T-helper 17 cell (primary cell): ENCODE results near the gene IKZF1. TPM values are rescaled to one million over a fixed set of nuclear protein-coding genes. Genes with fewer than 3 reads are reported as not detected.
A peak's percentile ranks its signal among the peaks of the same experiment; 100 is the strongest.

Experiments used
- ATAC-seq: fragments of 150-1000 bp; cut with Tn5 transposase; 2 replicates; pipeline ENCODE4 v1.10.0; 2021; ENCODE audit warnings: mild to moderate bottlenecking, moderate library complexity
- DNase-seq, 3 donors: peaks; one replicate each; pipeline versions ENCODE4 v3.0.0 to v3.0.0-alpha.2; 2020 to 2021
- H3K9me3 ChIP-seq: one replicate; pipeline ENCODE4 v1.7.0; 2013; ENCODE audit warnings: low read length, mild to moderate bottlenecking; ENCODE audit not compliant: control insufficient read depth, poor library complexity, severe bottlenecking
- H3K27ac Mint-ChIP-seq: one replicate; pipeline ENCODE4 v1.8.0; 2022; ENCODE audit warnings: mild to moderate bottlenecking, moderate library complexity, mixed read lengths
- H3K27me3 Mint-ChIP-seq: one replicate; pipeline ENCODE4 v1.8.0; 2022; ENCODE audit warnings: mixed read lengths
- H3K36me3 Mint-ChIP-seq: one replicate; pipeline ENCODE4 v1.8.0; 2022; ENCODE audit warnings: low read depth, mixed read lengths
- H3K4me1 Mint-ChIP-seq: one replicate; pipeline ENCODE4 v1.8.0; 2022; ENCODE audit warnings: mild to moderate bottlenecking, mixed read lengths
- H3K4me3 Mint-ChIP-seq: one replicate; pipeline ENCODE4 v1.8.0; 2022; ENCODE audit warnings: mild to moderate bottlenecking, moderate library complexity, mixed read lengths
- total RNA-seq, 4 donors: library from RNA in 2 of 4; stranded (reverse) in 2 of 4; gene quantifications; one replicate each; pipeline ENCODE4 v1.2.3 and lab custom pipeline; 2022 to 2026

Gene IKZF1
- total RNA-seq, 2 donors from 2014 or later: 301 to 323 TPM

DNA sequence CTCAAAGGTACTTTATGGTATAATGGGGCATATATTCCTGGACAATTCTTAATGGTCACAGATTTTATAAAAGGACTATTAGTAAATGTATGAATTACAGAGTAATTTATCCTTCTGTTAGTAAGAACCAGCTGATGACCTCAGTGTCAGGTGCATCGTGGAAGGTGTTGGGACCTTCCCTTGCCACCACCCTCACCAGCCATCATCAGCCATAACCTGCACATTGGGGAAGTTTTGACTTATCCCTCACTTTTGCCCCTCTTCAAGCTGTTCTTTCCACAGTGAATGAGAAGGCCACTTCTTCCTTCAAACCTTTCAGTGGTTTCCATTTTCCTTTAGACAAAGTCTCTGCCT lies 93.4 kb downstream of the IKZF1 start:
- Mint-ChIP-seq H3K27ac (peak overlapping the region; percentile 99), H3K4me1 (peaks cover 55% of the 10 kb centered on the region), H3K4me3 (no peak overlapping the region), H3K27me3 (no peaks in the 10 kb centered on the region), H3K36me3 (peaks cover 21% of the 10 kb centered on the region)
- H3K9me3 ChIP-seq: no peaks in the 10 kb centered on the region
- DNase-seq (no peak), ATAC-seq (no peak)

DNA sequence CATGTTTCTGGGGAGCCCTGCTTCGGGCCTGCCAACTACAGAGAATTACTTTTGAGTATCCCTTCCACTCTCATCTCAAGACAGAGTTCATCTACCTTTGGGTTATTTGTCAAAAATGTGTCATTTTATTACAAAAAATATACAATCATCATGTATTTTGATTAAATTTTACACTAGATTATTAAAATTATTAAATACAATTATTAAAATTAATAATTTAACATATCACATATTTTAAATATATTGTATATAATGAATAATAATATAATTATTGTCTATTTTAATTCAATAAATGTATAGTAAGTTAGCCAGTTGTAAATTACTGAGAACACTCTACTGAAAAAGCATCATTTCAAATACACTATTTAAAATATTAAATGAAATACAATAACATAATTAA lies 94.7 kb downstream of the IKZF1 start:
- peaks cover 10% of the 10 kb centered on the region for H3K36me3 Mint-ChIP-seq
- ATAC-seq: no peak
- H3K4me1 Mint-ChIP-seq: peaks cover 53% of the 10 kb centered on the region
- H3K27me3 Mint-ChIP-seq: no peaks in the 10 kb centered on the region
- no peaks in the 10 kb centered on the region for H3K9me3 ChIP-seq
- no peak for DNase-seq
- H3K27ac Mint-ChIP-seq: peak overlapping the region; percentile 99
- no peak overlapping the region for H3K4me3 Mint-ChIP-seq

DNA sequence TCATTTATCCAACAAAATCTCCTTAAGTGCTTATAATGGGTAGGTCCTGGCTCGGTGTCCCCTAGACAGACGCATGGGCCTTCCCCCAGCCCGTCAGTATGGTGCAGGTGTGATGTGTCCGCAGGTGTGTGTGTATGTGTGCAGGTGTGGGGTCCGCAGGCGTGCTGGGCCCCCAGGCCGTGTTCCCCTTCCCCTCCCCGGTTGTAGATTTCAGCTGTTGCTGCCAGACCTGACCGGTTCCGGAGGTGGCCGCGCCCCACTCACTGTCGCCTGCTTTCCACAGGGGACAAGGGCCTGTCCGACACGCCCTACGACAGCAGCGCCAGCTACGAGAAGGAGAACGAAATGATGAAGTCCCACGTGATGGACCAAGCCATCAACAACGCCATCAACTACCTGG lies 95.1 kb downstream of the IKZF1 start:
- no peak overlapping the region for H3K4me3 Mint-ChIP-seq
- no peaks in the 10 kb centered on the region for H3K9me3 ChIP-seq
- peaks cover 10% of the 10 kb centered on the region for H3K36me3 Mint-ChIP-seq
- no peak for ATAC-seq
- H3K4me1 Mint-ChIP-seq: peaks cover 51% of the 10 kb centered on the region
- H3K27ac Mint-ChIP-seq: peak overlapping the region; percentile 88
- no peak for DNase-seq
- H3K27me3 Mint-ChIP-seq: no peaks in the 10 kb centered on the region

DNA sequence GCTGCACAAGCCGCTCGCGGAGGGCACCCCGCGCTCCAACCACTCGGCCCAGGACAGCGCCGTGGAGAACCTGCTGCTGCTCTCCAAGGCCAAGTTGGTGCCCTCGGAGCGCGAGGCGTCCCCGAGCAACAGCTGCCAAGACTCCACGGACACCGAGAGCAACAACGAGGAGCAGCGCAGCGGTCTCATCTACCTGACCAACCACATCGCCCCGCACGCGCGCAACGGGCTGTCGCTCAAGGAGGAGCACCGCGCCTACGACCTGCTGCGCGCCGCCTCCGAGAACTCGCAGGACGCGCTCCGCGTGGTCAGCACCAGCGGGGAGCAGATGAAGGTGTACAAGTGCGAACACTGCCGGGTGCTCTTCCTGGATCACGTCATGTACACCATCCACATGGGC lies 95.6 kb downstream of the IKZF1 start:
- Mint-ChIP-seq H3K4me3 (no peak overlapping the region), H3K4me1 (peaks cover 51% of the 10 kb centered on the region), H3K36me3 (peaks cover 10% of the 10 kb centered on the region), H3K27me3 (no peaks in the 10 kb centered on the region), H3K27ac (peak overlapping the region; percentile 88)
- ATAC-seq (no peak), DNase-seq (no peak)
- no peaks in the 10 kb centered on the region for H3K9me3 ChIP-seq

DNA sequence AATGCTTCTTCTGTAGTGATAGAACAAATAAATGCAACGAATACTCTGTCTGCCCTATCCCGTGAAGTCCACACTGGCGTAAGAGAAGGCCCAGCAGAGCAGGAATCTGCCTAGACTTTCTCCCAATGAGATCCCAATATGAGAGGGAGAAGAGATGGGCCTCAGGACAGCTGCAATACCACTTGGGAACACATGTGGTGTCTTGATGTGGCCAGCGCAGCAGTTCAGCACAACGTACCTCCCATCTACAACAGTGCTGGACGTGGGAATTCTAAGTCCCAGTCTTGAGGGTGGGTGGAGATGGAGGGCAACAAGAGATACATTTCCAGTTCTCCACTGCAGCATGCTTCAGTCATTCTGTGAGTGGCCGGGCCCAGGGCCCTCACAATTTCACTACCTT lies 99.9 kb downstream of the IKZF1 start:
- ATAC-seq (no peak), DNase-seq (no peak)
- H3K9me3 ChIP-seq: no peaks in the 10 kb centered on the region
- peak overlapping the region; percentile 88 for H3K27ac Mint-ChIP-seq
- H3K36me3 Mint-ChIP-seq: peaks cover 5% of the 10 kb centered on the region
- peaks cover 60% of the 10 kb centered on the region for H3K4me1 Mint-ChIP-seq
- H3K27me3 Mint-ChIP-seq: no peaks in the 10 kb centered on the region
- no peak overlapping the region for H3K4me3 Mint-ChIP-seq

DNA sequence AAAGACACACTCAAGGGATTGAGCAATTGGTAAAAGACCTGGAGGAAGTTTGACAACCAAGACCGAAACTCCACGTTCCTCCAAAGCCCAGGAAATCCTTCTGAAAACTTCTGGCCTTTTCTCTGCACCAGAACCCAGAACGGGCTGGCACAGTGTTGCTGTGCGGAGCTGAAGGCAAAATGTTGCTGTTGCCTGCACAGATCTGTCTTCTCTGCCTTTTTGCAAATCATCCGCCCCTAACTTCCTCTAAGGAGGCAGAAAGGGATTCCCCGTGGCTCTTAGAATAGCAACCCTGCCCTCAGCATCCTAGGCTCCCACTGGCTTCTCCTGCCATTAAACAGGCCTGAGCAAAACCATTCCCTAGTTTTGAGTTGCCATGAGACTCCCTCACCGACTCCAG lies 100.7 kb downstream of the IKZF1 start:
- ATAC-seq: peak; percentile 51
- Mint-ChIP-seq H3K4me1 (peaks cover 67% of the 10 kb centered on the region), H3K36me3 (peaks cover 2% of the 10 kb centered on the region), H3K27me3 (no peaks in the 10 kb centered on the region), H3K27ac (peak overlapping the region; percentile 88), H3K4me3 (no peak overlapping the region)
- no peaks in the 10 kb centered on the region for H3K9me3 ChIP-seq
- DNase-seq: no peak

DNA sequence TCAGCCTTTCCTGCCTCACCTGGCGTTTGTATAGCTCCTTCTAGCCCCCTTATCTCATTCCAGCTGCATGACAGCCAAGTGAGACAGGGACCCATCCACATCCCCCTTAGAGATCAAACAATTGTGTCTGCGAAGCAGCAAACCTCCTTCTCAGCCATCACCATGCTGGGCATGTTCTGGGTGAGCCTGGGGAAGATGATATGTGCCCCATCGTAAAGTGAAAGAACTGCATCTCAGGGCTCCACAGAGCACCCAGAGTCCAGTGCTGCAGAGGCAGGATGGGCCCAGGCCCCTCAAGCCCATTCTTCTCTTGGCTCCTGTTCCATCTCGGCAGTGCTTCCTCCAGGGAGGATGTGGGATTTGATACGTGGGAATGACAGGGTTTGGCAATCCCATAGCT lies 102.4 kb downstream of the IKZF1 start:
- peaks cover 62% of the 10 kb centered on the region for H3K4me1 Mint-ChIP-seq
- no peaks in the 10 kb centered on the region for H3K36me3 Mint-ChIP-seq
- peak; percentile 24 for ATAC-seq
- H3K27me3 Mint-ChIP-seq: no peaks in the 10 kb centered on the region
- H3K4me3 Mint-ChIP-seq: no peak overlapping the region
- no peaks in the 10 kb centered on the region for H3K9me3 ChIP-seq
- DNase-seq: no peak
- H3K27ac Mint-ChIP-seq: peak overlapping the region; percentile 88

DNA sequence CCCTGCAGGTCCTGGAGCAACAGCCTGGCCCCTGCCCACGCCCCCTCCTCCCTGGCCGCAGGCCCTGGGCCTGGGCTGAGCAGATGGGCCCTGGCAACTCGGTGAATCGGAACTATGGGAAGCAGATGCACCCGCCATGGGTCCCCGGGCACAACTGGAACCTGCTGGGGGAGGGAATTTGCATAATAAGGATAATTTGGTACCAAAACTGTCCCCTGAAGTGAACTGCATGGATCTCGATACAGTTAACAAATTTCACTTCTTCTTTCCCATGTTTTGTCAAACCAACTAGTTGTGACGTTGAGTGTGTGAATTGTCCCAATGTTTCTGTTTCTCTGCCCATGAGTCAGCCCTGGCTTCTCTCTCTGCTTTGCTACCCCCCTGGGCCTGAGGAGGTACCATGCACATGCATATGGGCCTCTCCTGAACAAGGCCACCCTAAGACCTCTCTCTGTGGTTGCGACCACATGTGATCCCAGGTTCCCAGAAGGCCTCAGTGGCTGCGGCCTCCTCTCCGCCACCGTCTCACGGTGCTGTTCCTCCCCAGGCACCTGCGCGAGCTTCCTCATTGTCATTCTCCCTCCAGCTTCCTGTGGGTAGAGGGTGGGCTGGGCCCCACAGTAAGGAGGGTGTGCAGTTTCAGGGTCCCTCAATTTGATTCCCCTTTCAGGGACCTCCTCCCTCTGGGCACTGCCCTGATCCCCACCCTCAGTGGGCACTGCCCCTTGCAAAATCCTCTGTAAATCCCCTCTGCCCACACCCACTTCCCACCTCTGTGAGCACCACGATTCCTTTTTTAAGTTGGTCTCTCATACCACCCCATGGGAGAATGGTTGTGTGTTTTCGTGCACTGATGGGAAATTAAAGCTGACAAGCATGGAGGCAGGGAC lies 105.6 kb downstream of the IKZF1 start:
- DNase-seq (no peak), ATAC-seq (peak; percentile 41)
- H3K27me3 Mint-ChIP-seq: no peaks in the 10 kb centered on the region
- peak overlapping the region; percentile 78 for H3K27ac Mint-ChIP-seq
- no peaks in the 10 kb centered on the region for H3K9me3 ChIP-seq
- no peaks in the 10 kb centered on the region for H3K36me3 Mint-ChIP-seq
- H3K4me3 Mint-ChIP-seq: peak overlapping the region; percentile 61
- H3K4me1 Mint-ChIP-seq: peaks cover 60% of the 10 kb centered on the region

DNA sequence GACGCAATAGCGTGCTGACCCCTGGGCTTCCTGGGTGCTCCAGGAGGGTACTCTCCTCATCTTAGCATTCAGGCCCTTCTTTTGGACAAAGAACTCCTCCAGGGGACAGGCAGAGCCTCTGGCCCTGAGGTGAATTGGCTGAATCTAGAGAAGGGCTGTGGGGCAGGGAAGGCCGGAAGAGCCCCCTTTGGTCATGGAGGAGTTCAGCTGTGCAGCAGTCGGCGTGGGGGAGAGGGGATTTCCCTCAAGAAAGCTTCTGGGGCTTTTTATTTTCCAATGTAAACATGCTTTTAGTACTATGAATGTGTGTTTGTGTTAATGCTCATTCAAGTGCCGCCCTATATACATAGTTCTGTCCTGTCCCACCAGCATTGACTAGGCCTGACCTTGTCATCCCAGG lies 106.8 kb downstream of the IKZF1 start:
- H3K36me3 Mint-ChIP-seq: no peaks in the 10 kb centered on the region
- H3K9me3 ChIP-seq: no peaks in the 10 kb centered on the region
- ATAC-seq (no peak), DNase-seq (no peak)
- H3K4me1 Mint-ChIP-seq: peaks cover 55% of the 10 kb centered on the region
- H3K27ac Mint-ChIP-seq: peak overlapping the region; percentile 79
- no peaks in the 10 kb centered on the region for H3K27me3 Mint-ChIP-seq
- H3K4me3 Mint-ChIP-seq: no peak overlapping the region

DNA sequence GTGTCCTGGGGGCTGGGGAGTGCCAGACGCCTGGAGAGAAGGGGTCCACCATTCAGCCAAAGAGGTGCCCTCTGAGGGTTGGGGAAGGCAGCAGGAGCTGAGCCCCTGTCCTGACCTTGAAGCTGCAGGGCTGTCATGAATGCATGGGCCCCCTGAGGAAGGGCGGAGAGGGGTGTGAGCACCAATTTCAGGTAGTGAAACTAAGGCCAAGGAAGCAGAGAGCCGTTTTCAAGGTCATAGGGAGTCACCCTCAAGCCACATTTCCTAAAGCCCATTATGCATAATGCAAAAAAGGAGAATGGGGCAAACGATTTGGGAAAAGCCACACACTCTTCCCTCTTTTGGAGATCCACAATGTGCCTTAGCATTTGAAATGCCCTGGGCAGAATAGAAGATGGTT lies 108.5 kb downstream of the IKZF1 start:
- H3K27me3 Mint-ChIP-seq: no peaks in the 10 kb centered on the region
- H3K27ac Mint-ChIP-seq: peak overlapping the region; percentile 47

DNA sequence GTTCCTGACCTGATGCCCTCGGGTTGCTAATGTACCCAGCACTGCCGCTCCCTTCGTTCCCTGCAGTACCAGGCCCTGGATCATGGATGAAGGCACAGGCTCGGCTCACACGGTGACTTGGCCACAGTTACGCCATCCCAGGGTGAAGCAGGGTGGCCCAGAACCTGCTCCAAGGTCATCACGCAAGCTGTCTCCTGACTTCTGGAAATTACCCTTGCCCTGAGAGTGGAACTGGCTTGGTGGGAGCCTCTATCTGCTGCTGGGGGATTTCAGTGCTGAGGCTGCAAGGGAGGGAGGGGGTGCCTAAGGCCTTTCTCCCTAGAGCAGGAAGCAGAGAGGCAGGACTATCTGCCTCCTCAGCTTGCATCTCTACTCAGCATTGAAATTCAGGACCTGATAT lies 109.0 kb downstream of the IKZF1 start:
- H3K4me3 Mint-ChIP-seq: peak overlapping the region; percentile 12
- no peak for ATAC-seq

More for the DNA sequence above, 108.5 kb downstream of the IKZF1 start:
- ATAC-seq (no peak), DNase-seq (no peak)
- Mint-ChIP-seq H3K4me1 (peaks cover 42% of the 10 kb centered on the region), H3K4me3 (no peak overlapping the region), H3K36me3 (no peaks in the 10 kb centered on the region)
- no peaks in the 10 kb centered on the region for H3K9me3 ChIP-seq

DNA sequence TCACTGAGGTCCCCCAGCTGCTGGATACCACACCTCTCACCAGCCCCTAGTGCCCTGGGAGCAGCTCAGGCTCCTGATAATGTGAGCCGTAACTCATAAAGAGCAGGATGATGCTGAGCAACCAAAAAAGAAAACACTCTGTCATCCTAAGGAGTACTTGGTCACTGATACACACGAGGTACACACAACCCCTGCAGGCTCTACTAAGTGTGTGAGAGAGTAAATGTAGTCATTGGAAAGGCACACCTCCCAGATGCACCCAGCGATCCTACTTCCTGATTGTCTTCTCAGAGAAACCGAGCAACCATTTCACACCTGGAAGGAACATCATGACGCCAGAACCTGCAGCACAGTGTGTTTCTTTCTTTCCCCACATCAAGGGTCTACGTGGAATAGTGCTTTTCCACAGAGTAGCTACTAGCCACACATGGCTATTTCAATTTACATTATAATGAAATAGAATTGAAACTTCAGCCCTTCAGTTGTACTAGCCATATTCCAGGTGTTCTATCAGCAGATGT lies 111.4 kb downstream of the IKZF1 start:
- Mint-ChIP-seq H3K4me1 (peaks cover 23% of the 10 kb centered on the region), H3K27me3 (no peaks in the 10 kb centered on the region), H3K27ac (peak overlapping the region; percentile 49), H3K4me3 (no peak overlapping the region), H3K36me3 (no peaks in the 10 kb centered on the region)
- no peak for DNase-seq
- ATAC-seq: no peak
- H3K9me3 ChIP-seq: no peaks in the 10 kb centered on the region

More for the DNA sequence above, 109.0 kb downstream of the IKZF1 start:
- Mint-ChIP-seq H3K4me1 (peaks cover 38% of the 10 kb centered on the region), H3K27me3 (no peaks in the 10 kb centered on the region), H3K27ac (no peak overlapping the region), H3K36me3 (no peaks in the 10 kb centered on the region)
- DNase-seq: no peak
- no peaks in the 10 kb centered on the region for H3K9me3 ChIP-seq

DNA sequence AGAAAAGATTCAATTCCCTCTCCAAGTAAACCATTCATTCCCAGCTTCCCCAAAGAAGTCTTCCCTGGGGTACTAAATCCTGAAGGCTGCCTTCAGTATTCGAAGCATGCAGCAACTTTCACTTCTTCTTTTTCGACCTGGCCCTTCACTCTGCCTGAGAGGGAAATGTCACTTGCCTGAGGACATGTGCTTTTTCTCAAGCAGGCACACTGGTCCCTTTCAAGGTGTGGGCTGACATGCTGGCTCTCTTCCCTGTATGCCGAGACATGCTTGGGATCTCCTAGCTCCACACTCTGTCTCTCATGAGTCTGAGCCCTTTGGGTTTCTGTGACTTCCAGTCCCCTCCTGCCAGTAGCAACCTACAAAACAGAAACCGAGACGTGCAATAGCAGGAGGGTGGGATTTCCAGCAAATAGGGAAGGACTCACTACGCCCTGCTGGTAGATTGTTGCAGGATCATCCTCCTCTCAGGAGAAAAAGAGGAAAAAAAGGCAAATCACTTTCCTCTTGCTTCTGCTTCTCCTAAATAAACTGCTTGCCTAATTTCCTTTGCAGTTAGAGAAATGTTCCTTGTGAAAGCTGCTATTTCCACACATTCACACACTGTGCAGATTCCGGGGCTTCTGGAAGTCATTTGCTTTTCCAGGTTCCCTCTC lies 112.1 kb downstream of the IKZF1 start:
- Mint-ChIP-seq H3K27me3 (no peaks in the 10 kb centered on the region), H3K4me3 (peak overlapping the region; percentile 63), H3K4me1 (peaks cover 18% of the 10 kb centered on the region), H3K27ac (peak overlapping the region; percentile 49), H3K36me3 (no peaks in the 10 kb centered on the region)
- DNase-seq (no peak), ATAC-seq (no peak)
- no peaks in the 10 kb centered on the region for H3K9me3 ChIP-seq
